Skeletal muscle satellite cell (primary cell): ENCODE measurements around the gene IL17REL. TPM values are rescaled to one million over a fixed set of nuclear protein-coding genes. Genes with fewer than 3 reads are reported as not detected.

Experiments used
- small RNA-seq: library from RNA; depleted of rRNA; stranded (forward); fragments of <200 nt; gene quantifications from one replicate; pipeline ENCODE3, GENCODE V24; 2012

The IL17REL gene

Small RNA genes within 50 kb of the gene (small RNA-seq; reads per million reads assigned to genes)
- gene MIR6821: not detected
